DOHH2 (cell line): ENCODE data around the gene MAX.

ENCODE experiments used
- H3F3A ChIP-seq: fragments of 200-600 bp; sonication (generic), shearing (Covaris generic); 2 replicates; pipeline ENCODE4 v1.6.0; 2016; ENCODE audit warnings: antibody characterized with exemption, mild to moderate bottlenecking; ENCODE audit not compliant: control insufficient read depth, insufficient read depth
- H3K27ac ChIP-seq: fragments of 200-600 bp; sonication (generic); 2 replicates; pipeline ENCODE4 v1.5.1; 2014; ENCODE audit warnings: low read depth, mild to moderate bottlenecking, low read length, moderate library complexity
- H3K27me3 ChIP-seq: fragments of 200-600 bp; sonication (generic); 2 replicates; pipeline ENCODE4 v1.6.1; 2014; ENCODE audit warnings: mild to moderate bottlenecking, low read length, mixed read lengths; ENCODE audit not compliant: control insufficient read depth
- H3K36me3 ChIP-seq: fragments of 200-600 bp; sonication (generic); 2 replicates; pipeline ENCODE4 v1.6.1; 2014; ENCODE audit warnings: mild to moderate bottlenecking, low read length, moderate library complexity, mixed read lengths; ENCODE audit not compliant: control insufficient read depth
- H3K4me1 ChIP-seq: fragments of 200-600 bp; sonication (generic); 2 replicates; pipeline ENCODE4 v1.6.1; 2014; ENCODE audit warnings: mild to moderate bottlenecking, low read length, mixed read lengths; ENCODE audit not compliant: control insufficient read depth
- H3K4me2 ChIP-seq: fragments of 200-600 bp; sonication (generic); 2 replicates; pipeline ENCODE4 v1.6.0; 2014; ENCODE audit warnings: mild to moderate bottlenecking, low read length, moderate library complexity
- H3K4me3 ChIP-seq: fragments of 200-600 bp; sonication (generic); 2 replicates; pipeline ENCODE4 v1.5.1; 2014; ENCODE audit warnings: mild to moderate bottlenecking, low read length, mixed read lengths
- H3K79me2 ChIP-seq: fragments of 200-600 bp; sonication (generic); 2 replicates; pipeline ENCODE4 v1.6.1; 2014; ENCODE audit warnings: mild to moderate bottlenecking, low read length, mixed read lengths; ENCODE audit not compliant: control insufficient read depth
- H3K9me2 ChIP-seq: fragments of 200-600 bp; sonication (generic); replicated peaks from 2 replicates; pipeline ENCODE4 v1.6.1; 2014; ENCODE audit warnings: mild to moderate bottlenecking, low read length, mixed read lengths; ENCODE audit not compliant: control insufficient read depth
- H3K9me3 ChIP-seq: fragments of 200-600 bp; sonication (generic); 2 replicates; pipeline ENCODE4 v1.6.1; 2014; ENCODE audit warnings: antibody characterized with exemption, low read length, mixed read lengths; ENCODE audit not compliant: control insufficient read depth, insufficient read depth
- H4K20me1 ChIP-seq: fragments of 200-600 bp; sonication (generic); 2 replicates; pipeline ENCODE4 v1.6.0; 2014; ENCODE audit warnings: low read depth, mild to moderate bottlenecking, antibody characterized with exemption, low read length, moderate library complexity; ENCODE audit not compliant: control insufficient read depth, insufficient read depth
- CTCF ChIP-seq: fragments of 200-600 bp; sonication (generic); IDR thresholded peaks from one replicate; pipeline ENCODE4 v1.5.1; 2014; ENCODE audit warnings: antibody characterized with exemption, mild to moderate bottlenecking, low read depth, low read length; ENCODE audit not compliant: poor library complexity, severe bottlenecking
- EZH2phosphoT487 ChIP-seq: fragments of 200-600 bp; sonication (generic); IDR thresholded peaks from 2 replicates; pipeline ENCODE4 v1.6.1; 2017; ENCODE audit warnings: borderline replicate concordance, mild to moderate bottlenecking, antibody characterized with exemption, low read length, moderate library complexity, mixed read lengths

The MAX gene

GRCh38 chr14:65070471-65070976 lies 31.8 kb downstream of the MAX start:
- Histone ChIP-seq H3K27me3 (no peaks in the 10 kb centered on the region), H3K4me2 (no peak overlapping the region), H3K36me3 (peaks cover 35% of the 10 kb centered on the region), H3K79me2 (no peaks in the 10 kb centered on the region), H3K9me3 (no peaks in the 10 kb centered on the region), H3K4me3 (no peak overlapping the region), H3F3A (no peaks in the 10 kb centered on the region), H3K4me1 (no peaks in the 10 kb centered on the region), H3K27ac (no peak overlapping the region), H3K9me2 (no peaks in the 10 kb centered on the region), H4K20me1 (0 out of 2 replicates have a peak, but pooled peaks cover 4% of the 10 kb centered on the region)
- TF ChIP-seq EZH2phosphoT487 (no peak), CTCF (no peak)

- Histone ChIP-seq H3K9me2 (no peaks in the 10 kb centered on the region), H3K4me1 (no peaks in the 10 kb centered on the region), H3K27me3 (no peaks in the 10 kb centered on the region), H3K9me3 (no peaks in the 10 kb centered on the region), H3K4me2 (no peak overlapping the region), H3K79me2 (no peaks in the 10 kb centered on the region), H3F3A (no peaks in the 10 kb centered on the region), H4K20me1 (0 out of 2 replicates have a peak, but pooled peaks cover 4% of the 10 kb centered on the region), H3K36me3 (peaks cover 30% of the 10 kb centered on the region), H3K27ac (no peak overlapping the region), H3K4me3 (no peak overlapping the region)
- no peak for TF ChIP-seq EZH2phosphoT487
- TF ChIP-seq CTCF, result no peak
Observed at GRCh38 chr14:65069874-65070413, 32.4 kb downstream of the MAX start.

- no peak overlapping the region for H3K27ac ChIP-seq
- H3K9me3 ChIP-seq, result no peaks in the 10 kb centered on the region
- peaks cover 38% of the 10 kb centered on the region for H3K36me3 ChIP-seq
- H3K4me1 ChIP-seq, result no peaks in the 10 kb centered on the region
- no peak for TF ChIP-seq CTCF
- no peak for TF ChIP-seq EZH2phosphoT487
- H3K79me2 ChIP-seq, result no peaks in the 10 kb centered on the region
- no peak overlapping the region for H3K4me2 ChIP-seq
- H3K4me3 ChIP-seq, result no peak overlapping the region
- H3K9me2 ChIP-seq, result no peaks in the 10 kb centered on the region
- H3F3A ChIP-seq, result no peaks in the 10 kb centered on the region
- no peaks in the 10 kb centered on the region for H3K27me3 ChIP-seq
- no peaks in the 10 kb centered on the region for H4K20me1 ChIP-seq
Observed at GRCh38 chr14:65065719-65066118, 36.6 kb downstream of the MAX start.
